ENCODE measurements around the gene TMC5. TPM values are rescaled to one million over a fixed set of nuclear protein-coding genes. Genes with fewer than 3 reads are reported as not detected.

TMC5 gene
- total RNA-seq, 1 experiment from 2014 or later: 15.7 TPM

GRCh38 chr16:19410435-19411171 is 7.1 kb upstream of the TMC5 start (continued):
- TF ChIP-seq CTCF (IDR thresholded peaks at IDR 0.05 in 2 of 3, conservative IDR thresholded peaks at IDR 0.05 in 1 of 3; ENCODE audit: borderline replicate concordance in 1 of 3, insufficient read depth in 1 of 3, low read depth in 2 of 3, low read length in 2 of 3): peak in 2 of 3 experiments; percentile 27 to 40; a peak in 4 of 6 replicates
- no peak for TF ChIP-seq EGR1 (IDR thresholded peaks at IDR 0.05; ENCODE audit: low read depth)

GRCh38 chr16:19411298-19411697 is 6.4 kb upstream of the TMC5 start:
- Histone ChIP-seq H3K4me2 (ENCODE audit: low read length) (peak overlapping the region; percentile 82), H3K27me3 (ENCODE audit: insufficient read depth, low read length) (no peaks in the 10 kb centered on the region), H3K79me2 (ENCODE audit: insufficient read depth, low read length) (peaks cover 6% of the 10 kb centered on the region; the same call in 1 of the 2 replicates), H3K36me3 (ENCODE audit: control insufficient read depth in 1 of 2, insufficient read depth in 2 of 2, low read length in 2 of 2) (0 out of 4 replicates have a peak, but pooled peaks cover 0 to 3% of the 10 kb centered on the region in 2 experiments), H3K4me1 (ENCODE audit: control insufficient read depth in 1 of 2, insufficient read depth in 2 of 2, low read length in 2 of 2) (peaks cover 29 to 59% of the 10 kb centered on the region in 2 experiments), H3K4me3 (replicated peaks in 1 of 2; ENCODE audit: low read depth in 1 of 2, low read length in 2 of 2) (peak overlapping the region; percentile 62), H4K20me1 (ENCODE audit: insufficient read depth) (no peaks in the 10 kb centered on the region), H3K9me3 (ENCODE audit: control insufficient read depth in 1 of 2, insufficient read depth in 1 of 2, low read depth in 1 of 2, low read length in 2 of 2) (peaks cover 0 to 7% of the 10 kb centered on the region in 2 experiments; a peak in 1 of 4 replicates), H3K9ac (ENCODE audit: low read length) (peak overlapping the region; percentile 69), H3K9me2 (ENCODE audit: insufficient read depth) (no peaks in the 10 kb centered on the region), H3K27ac (ENCODE audit: low read depth, low read length) (peak overlapping the region; percentile 83), H2AFZ (ENCODE audit: low read depth, low read length, poor library complexity, severe bottlenecking) (peak overlapping the region; percentile 65)
- no peak for TF ChIP-seq CTCF (IDR thresholded peaks at IDR 0.05 in 2 of 3, conservative IDR thresholded peaks at IDR 0.05 in 1 of 3; ENCODE audit: borderline replicate concordance in 1 of 3, insufficient read depth in 1 of 3, low read depth in 2 of 3, low read length in 2 of 3)
- no peak for TF ChIP-seq SP1 (IDR thresholded peaks at IDR 0.05; ENCODE audit: low read depth)
- no peak for TF ChIP-seq RAD21 (IDR thresholded peaks at IDR 0.05; ENCODE audit: low read depth)
- TF ChIP-seq SIN3A (IDR thresholded peaks at IDR 0.05; ENCODE audit: low read depth): no peak
- no peak for TF ChIP-seq ZFX (IDR thresholded peaks at IDR 0.05)
- no peak; the same call in 1 of the 2 replicates for TF ChIP-seq MAX (IDR thresholded peaks at IDR 0.05)
- TF ChIP-seq CEBPB (IDR thresholded peaks at IDR 0.05; ENCODE audit: low read depth): no peak
- TF ChIP-seq ELF1 (IDR thresholded peaks at IDR 0.05; ENCODE audit: borderline replicate concordance, low read depth): no peak
- no peak for TF ChIP-seq POLR2AphosphoS5 (IDR thresholded peaks at IDR 0.05; ENCODE audit: low read depth, low read length)
- no peak for TF ChIP-seq EZH2 (IDR thresholded peaks at IDR 0.05)
- no peak for TF ChIP-seq JUND (IDR thresholded peaks at IDR 0.05)
- TF ChIP-seq TCF7L2 (IDR thresholded peaks at IDR 0.05; ENCODE audit: borderline replicate concordance, extremely low read depth, insufficient read depth, insufficient read length): no peak
- TF ChIP-seq EZH2phosphoT487 (IDR thresholded peaks at IDR 0.05; ENCODE audit: borderline replicate concordance): no peak
- TF ChIP-seq EGR1 (IDR thresholded peaks at IDR 0.05; ENCODE audit: low read depth): no peak
- TF ChIP-seq POLR2A (IDR thresholded peaks at IDR 0.05; ENCODE audit: borderline replicate concordance, extremely low read depth, insufficient read depth, insufficient read length): no peak
- TF ChIP-seq SRF (IDR thresholded peaks at IDR 0.05; ENCODE audit: low read depth): no peak
- no peak for DNase-seq (ENCODE audit: low read depth, low spot score)
- TSS peak; percentile 49 for BruUV-seq (replicated peaks)
- POLR2A ChIA-PET: interaction anchor here (0.6 to 1.6 kb wide), 4 partner anchors 9 to 91 kb away, joined by 3 to 5 read pairs (median 3); no protein-coding TSS in a partner anchor
- RAD21 ChIA-PET (ENCODE audit: low non-redundant PET in 1 of 2, low total read pairs in 2 of 2, uncharacterized antibody in 2 of 2, unreplicated experiment in 2 of 2): no interaction called here
- intact Hi-C loops (cut with micrococcal nuclease): no loop called here
- ATAC-seq: no peak
- CTCF ChIA-PET: interaction anchor here (1.0 to 2.0 kb wide), 2 partner anchors 18 to 91 kb away, joined by 3 to 5 read pairs; no protein-coding TSS in a partner anchor
